DMS114 treated with DMSO at 0.1 percent for 48 hours (cell line): ENCODE data around the gene MYRIP.

Source experiments
- DNase-seq: peaks from one replicate; lab custom pipeline; 2025; ENCODE audit not compliant: unreplicated experiment; lab: John Stamatoyannopoulos, UW

The MYRIP gene

GRCh38 chr3:39900462-39901002 lies 91.1 kb downstream of the MYRIP start:
- no peak for DNase-seq

GRCh38 chr3:39903253-39903652 lies 93.8 kb downstream of the MYRIP start:
- no peak for DNase-seq

- DNase-seq = no peak
These were observed 96.4 kb downstream of the MYRIP start for GRCh38 chr3:39905788-39906187.

- no peak for DNase-seq
These were observed 98.6 kb downstream of the MYRIP start for GRCh38 chr3:39907981-39908380.

GRCh38 chr3:39910135-39910534 lies 100.7 kb downstream of the MYRIP start:
- DNase-seq = no peak

GRCh38 chr3:39910826-39911464 lies 101.5 kb downstream of the MYRIP start:
- DNase-seq = no peak

GRCh38 chr3:39911465-39912309 lies 102.3 kb downstream of the MYRIP start:
- DNase-seq = no peak

- DNase-seq = no peak
These were observed 105.6 kb downstream of the MYRIP start for GRCh38 chr3:39915027-39915426.

GRCh38 chr3:39917065-39917773 lies 107.8 kb downstream of the MYRIP start:
- no peak for DNase-seq

- DNase-seq = no peak
These were observed 109.9 kb downstream of the MYRIP start for GRCh38 chr3:39919281-39919680.

- no peak for DNase-seq
These were observed 110.9 kb downstream of the MYRIP start for GRCh38 chr3:39920271-39920670.

- no peak for DNase-seq
These were observed 118.1 kb downstream of the MYRIP start for GRCh38 chr3:39927479-39927878.

- no peak for DNase-seq
These were observed 124.7 kb downstream of the MYRIP start for GRCh38 chr3:39933986-39934693.

GRCh38 chr3:39934696-39935095 lies 125.3 kb downstream of the MYRIP start:
- DNase-seq = no peak

- no peak for DNase-seq
These were observed 125.9 kb downstream of the MYRIP start for GRCh38 chr3:39935261-39935660.

- DNase-seq = no peak
These were observed 127.4 kb downstream of the MYRIP start for GRCh38 chr3:39936848-39937247.

GRCh38 chr3:39937315-39937714 lies 127.9 kb downstream of the MYRIP start:
- no peak for DNase-seq

GRCh38 chr3:39937874-39938273 lies 128.5 kb downstream of the MYRIP start:
- no peak for DNase-seq

- DNase-seq = no peak
These were observed 132.5 kb downstream of the MYRIP start for GRCh38 chr3:39941931-39942330.

GRCh38 chr3:39960515-39961191 lies 151.2 kb downstream of the MYRIP start:
- no peak for DNase-seq
